ENCODE measurements around the gene SLC30A2. TPM values are rescaled to one million over a fixed set of nuclear protein-coding genes. Genes with fewer than 3 reads are reported as not detected.
A peak's percentile ranks its signal among the peaks of the same experiment; 100 is the strongest.

Gene SLC30A2
- total and polyA plus RNA-seq, 9 of the 15 experiments (the other 6 are each of a cell fraction or from before 2014, with no cell fraction given): 0.01 to 0.18 (median 0.06) TPM; not detected in 3

DNA sequence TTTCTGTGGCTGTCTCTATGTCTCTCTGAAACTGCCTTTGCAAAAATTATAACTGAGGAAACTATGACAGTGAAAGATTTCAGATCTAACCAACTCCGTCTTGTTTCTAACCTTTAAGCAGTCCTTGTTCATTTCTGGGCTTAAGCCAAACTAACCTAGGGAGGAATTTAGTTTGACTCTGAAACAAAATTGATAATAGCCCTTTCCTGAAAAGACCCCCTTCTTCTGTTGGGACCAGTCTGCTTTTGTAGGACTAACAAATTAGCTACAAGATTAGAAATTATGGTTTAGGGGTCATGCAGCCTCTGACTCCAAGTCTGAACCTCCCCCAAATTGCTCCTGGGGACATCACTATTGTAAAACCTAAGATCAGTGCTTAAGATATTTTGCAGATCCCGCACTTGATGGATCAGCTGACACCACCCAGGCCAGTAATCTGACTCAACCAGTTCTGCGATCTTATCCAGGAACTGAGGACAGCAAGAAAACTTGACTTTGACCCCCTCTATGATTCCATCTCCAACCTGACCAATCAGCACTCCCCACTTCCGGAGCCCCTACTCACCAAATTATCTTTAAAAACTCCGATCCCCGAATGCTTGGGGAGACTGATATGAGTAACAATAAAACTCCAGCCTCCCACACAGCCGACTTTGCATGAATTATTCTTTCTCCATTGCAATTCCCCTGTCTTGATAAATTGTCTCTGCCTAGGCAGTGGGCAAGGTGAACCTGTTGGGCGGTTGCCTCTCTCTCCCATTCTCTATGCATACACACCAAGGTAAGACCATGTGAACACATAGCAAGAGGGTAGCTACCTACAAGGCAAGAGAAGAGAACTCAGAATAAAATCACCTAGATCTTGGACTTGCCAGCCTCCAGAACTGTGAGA is 32.6 kb upstream of the SLC30A2 start (continued):
- TF ChIP-seq ZNF407 (IDR thresholded peaks at IDR 0.05; ENCODE audit: low read depth): no peak
- no peak for TF ChIP-seq ZNF589 (CRISPR knock-in tag; IDR thresholded peaks at IDR 0.05; ENCODE audit: low read depth)
- TF ChIP-seq RBBP5 (IDR thresholded peaks at IDR 0.05; ENCODE audit: borderline replicate concordance, insufficient read depth, low read length, poor library complexity, severe bottlenecking): peak; percentile 34
- no peak for TF ChIP-seq ZNF384 (IDR thresholded peaks at IDR 0.05; ENCODE audit: low read depth, low read length)
- no peak for TF ChIP-seq SAFB (IDR thresholded peaks at IDR 0.05; ENCODE audit: borderline replicate concordance, low read depth, low read length)
- TF ChIP-seq MLX (CRISPR knock-in tag; conservative IDR thresholded peaks at IDR 0.05): no peak
- no peak for TF ChIP-seq MYNN (IDR thresholded peaks at IDR 0.05)
- TF ChIP-seq MYNN (CRISPR knock-in tag; IDR thresholded peaks at IDR 0.05): no peak
- no peak for TF ChIP-seq TRIM28 (IDR thresholded peaks at IDR 0.05)
- no peak for TF ChIP-seq SAP30 (IDR thresholded peaks at IDR 0.05; ENCODE audit: borderline replicate concordance, insufficient read depth, low read depth, low read length, poor library complexity, severe bottlenecking)
- no peak for TF ChIP-seq SFPQ (IDR thresholded peaks at IDR 0.05; ENCODE audit: low read depth, low read length)
- TF ChIP-seq PHB (CRISPR knock-in tag; IDR thresholded peaks at IDR 0.05): no peak
- TF ChIP-seq, protein P1, sequence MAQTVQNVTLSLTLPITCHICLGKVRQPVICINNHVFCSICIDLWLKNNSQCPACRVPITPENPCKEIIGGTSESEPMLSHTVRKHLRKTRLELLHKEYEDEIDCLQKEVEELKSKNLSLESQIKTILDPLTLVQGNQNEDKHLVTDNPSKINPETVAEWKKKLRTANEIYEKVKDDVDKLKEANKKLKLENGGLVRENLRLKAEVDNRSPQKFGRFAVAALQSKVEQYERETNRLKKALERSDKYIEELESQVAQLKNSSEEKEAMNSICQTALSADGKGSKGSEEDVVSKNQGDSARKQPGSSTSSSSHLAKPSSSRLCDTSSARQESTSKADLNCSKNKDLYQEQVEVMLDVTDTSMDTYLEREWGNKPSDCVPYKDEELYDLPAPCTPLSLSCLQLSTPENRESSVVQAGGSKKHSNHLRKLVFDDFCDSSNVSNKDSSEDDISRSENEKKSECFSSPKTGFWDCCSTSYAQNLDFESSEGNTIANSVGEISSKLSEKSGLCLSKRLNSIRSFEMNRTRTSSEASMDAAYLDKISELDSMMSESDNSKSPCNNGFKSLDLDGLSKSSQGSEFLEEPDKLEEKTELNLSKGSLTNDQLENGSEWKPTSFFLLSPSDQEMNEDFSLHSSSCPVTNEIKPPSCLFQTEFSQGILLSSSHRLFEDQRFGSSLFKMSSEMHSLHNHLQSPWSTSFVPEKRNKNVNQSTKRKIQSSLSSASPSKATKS (CRISPR knock-in tag; IDR thresholded peaks at IDR 0.05): no peak
